ENCODE results near the gene C1orf159.

- no peak for TF ChIP-seq EZH2 (IDR thresholded peaks at IDR 0.05)
- no peak for TF ChIP-seq CTCF (IDR thresholded peaks at IDR 0.05)
Measured at GRCh38 chr1:1115136-1115785, 628 bp downstream of the C1orf159 start.

All from neural progenitor cell (in vitro differentiated cells).